Forelimb muscle (tissue), 1 donor: Measurements from ENCODE around the gene BRCA1. TPM values are rescaled to one million over a fixed set of nuclear protein-coding genes. Genes with fewer than 3 reads are reported as not detected.
"Not testable (repeated sequence)": the region's sequence is repeated elsewhere in the genome, so short reads cannot be mapped to it uniquely, and the experiment has no call there.

Experiments
- DNase-seq: peaks from one replicate; pipeline ENCODE4 v3.0.0-alpha.2; 2013; ENCODE audit warnings: low read depth
- polyA plus RNA-seq: library from polyadenylated mRNA; unstranded; fragments of 120-200 nt; gene quantifications from one replicate; pipeline ENCODE4 v1.2.1, GENCODE V29; 2013; ENCODE audit not compliant: insufficient read length

BRCA1 gene
- polyA plus RNA-seq, 1 donor: 8.9 TPM

DNA sequence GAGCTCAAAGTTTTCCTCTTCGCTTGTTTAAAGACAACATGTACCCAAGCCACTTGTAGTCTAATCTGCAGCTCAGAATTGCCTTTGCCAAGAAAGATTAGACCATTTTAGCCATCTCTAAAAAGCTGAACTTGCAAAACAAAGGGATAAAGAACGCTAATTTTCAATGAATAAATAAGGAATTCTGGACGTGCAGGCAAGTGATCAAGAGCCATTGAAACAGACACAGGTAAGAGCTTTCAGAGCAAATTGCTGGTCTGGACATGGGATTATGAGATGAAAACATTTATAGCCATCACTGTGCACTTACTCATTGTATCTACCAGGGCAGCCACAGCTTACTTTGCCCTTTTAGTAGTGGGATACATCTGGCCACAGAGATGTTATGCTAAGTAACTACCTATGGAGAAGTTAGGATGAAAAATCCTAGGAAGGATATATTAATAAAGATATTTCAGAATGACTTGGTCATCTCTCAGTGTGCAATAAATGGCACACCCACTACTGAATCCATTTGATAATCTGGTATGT is 55.7 kb downstream of the BRCA1 start:
- no peak for DNase-seq

DNA sequence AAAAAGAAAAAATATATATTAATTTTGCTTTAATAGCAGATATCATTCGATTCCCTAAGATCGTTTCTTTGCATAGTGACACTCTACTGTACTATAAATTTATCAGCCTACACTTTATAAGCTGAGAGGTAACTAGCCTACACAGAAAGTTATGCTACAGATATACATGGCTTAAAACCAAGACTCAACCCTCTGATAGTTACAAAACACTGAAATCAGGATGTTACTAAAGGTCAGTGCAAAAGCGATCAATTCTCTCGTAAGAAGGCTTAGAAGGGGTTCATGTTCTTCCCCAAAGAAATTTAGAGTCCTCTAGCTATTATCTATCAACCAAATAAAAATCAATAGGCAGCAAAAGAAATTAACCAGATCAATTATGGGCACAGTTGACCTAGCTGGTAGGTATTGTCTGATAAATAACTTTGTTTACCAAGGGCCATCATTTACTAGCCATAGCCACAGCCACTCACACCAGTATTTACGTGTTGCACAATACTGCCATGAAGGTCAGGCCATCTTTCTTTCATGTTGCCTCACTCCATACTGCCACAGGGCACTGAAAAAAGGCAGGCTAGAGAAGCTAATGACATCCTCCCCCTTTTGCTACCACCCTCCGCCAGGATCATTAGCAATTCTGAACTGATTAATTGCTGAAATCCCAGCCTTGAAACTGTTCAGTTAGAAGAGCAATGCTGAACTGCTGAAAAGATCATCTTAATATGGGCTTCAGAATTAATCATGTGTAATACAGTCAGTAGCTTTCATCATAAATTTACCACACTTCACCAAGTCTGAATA is 56.4 kb downstream of the BRCA1 start:
- DNase-seq: no peak

DNA sequence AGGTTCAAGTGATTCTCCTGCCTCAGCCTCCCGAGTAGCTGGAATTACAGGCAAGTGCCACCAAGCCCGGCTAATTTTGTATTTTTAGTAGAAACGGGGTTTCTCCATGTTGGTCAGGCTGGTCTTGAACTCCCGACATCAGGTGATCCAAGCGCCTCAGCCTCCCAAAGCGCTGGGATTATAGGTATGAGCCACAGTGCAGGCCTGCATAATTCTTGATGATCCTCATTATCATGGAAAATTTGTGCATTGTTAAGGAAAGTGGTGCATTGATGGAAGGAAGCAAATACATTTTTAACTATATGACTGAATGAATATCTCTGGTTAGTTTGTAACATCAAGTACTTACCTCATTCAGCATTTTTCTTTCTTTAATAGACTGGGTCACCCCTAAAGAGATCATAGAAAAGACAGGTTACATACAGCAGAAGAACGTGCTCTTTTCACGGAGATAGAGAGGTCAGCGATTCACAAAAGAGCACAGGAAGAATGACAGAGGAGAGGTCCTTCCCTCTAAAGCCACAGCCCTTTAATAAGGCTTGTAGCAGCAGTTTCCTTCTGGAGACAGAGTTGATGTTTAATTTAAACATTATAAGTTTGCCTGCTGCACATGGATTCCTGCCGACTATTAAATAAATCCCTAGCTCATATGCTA is 62.1 kb downstream of the BRCA1 start:
- no peak for DNase-seq

DNA sequence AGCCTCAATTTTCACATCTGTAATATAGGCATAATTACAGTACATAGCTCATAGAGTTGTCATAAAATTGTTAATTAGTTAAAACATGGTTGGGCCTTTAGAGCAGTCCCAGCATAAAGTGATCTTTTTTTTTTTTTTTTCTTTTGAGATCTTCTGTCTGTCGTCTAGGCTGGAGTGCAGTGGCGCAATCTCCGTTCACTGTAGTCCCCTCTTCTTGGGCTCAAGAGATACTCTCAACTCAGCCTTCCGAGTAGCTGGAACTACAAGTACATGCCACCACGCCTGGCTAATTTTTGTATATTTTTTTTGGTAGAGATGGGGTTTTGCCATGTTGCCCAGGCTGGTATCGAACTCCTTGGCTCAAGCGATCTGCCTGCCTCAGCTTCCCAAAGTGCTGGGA is 69.1 kb downstream of the BRCA1 start:
- DNase-seq: no peak

DNA sequence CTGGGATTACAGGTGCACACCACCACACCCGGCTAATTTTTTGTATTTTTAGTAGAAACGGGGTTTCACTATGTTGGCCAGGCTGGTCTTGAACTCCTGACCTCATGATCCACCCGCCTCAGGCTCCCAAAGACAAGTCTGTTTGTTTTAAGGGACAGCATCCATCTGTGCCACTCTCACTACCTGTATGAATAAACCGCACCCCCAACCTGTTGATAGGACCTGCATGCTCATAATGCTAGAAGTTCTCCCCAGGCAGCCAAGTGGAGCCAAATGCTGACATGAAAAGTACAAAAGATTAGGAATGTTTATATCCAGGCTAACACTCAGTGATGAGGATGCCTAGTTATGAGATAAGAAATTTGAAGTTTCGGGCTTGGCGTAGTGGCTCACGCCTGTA is 72.2 kb downstream of the BRCA1 start:
- not testable (repeated sequence) for DNase-seq

DNA sequence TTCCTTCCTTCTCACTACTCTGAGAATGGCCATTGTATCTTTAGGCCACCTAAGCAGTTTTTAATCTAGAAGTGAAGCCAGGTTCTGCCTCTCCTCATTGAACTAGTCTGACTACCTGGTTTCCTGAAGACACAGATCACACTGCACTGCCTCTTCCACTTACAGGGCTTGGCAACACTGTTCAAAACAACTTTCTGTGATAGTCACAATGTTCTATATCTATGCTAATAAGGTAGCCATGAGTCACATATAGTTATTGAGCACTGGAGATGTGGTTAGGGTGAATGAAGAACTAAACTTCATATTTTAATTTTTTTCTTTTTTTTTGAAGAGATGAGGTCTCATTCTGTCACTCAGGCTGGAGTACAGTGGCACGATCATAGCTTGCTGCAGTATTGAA is 73.2 kb downstream of the BRCA1 start:
- no peak for DNase-seq

DNA sequence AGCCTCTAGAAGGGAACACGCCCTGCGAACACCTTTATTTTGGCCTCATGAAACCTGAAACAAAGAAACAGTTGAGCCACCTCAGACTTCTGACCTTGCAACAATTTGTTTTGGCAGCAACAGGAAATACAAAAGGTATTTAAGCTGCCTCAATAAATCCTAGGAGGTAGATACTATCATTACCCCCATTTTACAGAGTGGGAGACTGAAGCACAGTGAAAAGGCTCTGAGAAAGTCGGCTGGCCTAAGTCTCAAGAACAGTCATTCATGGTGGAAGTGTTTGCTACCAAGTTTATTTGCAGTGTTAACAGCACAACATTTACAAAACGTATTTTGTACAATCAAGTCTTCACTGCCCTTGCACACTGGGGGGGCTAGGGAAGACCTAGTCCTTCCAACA is 81.1 kb downstream of the BRCA1 start:
- no peak for DNase-seq

DNA sequence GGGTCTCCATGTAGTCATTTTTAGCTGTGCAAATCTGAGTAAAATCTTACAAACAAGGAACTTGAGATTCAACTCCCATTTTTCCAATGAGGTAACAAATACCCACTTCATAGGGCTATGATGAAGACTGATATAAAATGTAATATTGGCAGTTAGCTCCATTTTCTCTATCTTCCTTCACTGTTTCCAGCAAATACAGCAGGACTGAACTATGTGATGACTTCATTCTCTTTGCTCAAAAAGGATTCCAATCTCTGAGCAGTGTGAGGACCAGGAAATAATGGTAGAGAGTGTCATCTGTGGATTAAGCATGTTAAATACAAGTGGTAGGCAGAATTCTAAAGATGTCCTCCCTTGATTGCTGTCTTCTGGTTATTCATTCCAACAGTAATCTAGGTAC is 81.9 kb downstream of the BRCA1 start:
- DNase-seq: no peak

DNA sequence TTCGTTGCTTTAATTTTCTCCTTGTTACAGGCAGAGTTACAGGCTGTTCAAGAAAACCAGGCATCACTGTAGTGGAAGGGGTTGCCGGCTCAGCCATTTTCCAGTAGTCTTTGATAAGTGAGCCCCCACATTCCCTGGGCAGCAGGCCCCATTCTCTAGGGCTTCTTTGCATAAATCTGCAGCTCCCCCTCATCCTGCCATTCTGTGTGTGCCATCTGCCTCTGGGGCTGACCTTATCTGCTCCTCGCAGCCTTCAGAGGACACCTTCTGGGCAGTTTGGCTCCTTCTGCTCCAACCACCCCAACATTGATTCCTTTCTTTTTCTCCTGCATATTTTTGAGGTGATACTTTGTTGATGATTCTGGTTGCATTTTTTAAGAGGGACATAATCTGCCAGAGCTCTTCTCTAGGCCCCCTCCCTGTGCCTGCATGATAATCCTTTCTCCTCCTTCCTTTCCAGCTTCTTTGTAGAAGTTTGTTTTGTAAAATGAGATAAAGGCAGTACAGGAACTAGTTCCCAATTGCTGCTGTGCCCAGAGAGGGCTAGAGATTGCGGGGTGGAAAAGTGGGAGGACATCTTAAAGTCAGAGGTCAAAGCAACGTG is 83.0 kb downstream of the BRCA1 start:
- no peak for DNase-seq

DNA sequence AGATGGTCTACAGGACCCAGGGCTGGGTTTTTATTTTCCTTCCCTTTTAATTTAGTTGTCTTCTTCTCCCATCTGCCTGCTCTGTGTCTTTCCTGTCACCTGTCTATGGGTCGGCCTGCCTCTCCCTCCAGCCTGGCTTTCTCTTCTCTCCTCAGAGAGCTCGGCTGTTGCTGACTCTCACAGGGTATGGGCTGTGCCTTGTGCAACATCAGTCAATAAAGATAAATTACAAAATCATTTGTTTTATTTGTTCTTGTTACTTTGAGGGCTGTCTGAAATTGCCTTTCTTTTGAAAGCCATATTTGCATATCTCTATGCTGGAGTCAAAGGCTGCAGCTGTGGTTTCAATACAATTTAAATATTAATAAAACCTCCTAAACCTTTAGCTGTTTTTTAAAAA is 84.5 kb downstream of the BRCA1 start:
- no peak for DNase-seq

DNA sequence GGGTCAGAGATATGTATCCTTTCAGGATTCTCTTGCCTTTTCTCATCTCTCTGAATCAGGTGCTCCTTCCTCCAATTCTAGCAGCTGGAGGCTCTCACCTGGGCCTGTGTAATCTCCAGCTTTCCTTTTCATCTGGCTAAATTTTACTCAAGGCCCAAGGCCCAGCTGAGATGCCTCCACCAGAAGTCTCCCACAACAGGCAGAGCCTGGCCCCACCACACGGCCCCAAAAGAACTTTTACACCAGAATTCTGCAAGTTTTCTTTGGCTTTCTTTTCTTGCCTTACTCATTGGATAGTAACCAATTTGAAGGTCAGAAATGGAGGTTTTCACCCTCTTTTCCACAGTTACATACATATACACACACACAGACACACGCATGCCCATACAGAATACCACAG is 85.5 kb downstream of the BRCA1 start:
- no peak for DNase-seq

DNA sequence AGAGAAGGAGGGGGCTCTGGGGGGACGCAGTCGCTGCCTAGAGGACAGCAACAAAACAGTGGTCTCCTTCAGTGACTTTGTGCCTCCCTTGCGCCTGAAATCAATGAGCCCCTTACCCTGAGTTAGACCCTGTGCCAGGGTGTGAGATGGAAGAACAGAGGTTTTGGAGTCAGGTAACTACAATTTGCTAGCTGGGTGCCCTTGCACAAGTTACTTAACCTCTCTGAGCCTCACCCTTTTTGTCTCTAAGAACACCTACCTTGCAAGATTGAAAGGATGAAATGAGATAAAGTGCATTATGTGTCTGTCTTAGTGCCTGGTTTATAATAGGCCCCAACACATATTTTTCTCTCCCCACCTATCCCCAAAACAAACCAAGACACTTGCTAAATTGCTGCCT is 90.3 kb downstream of the BRCA1 start:
- DNase-seq: no peak

DNA sequence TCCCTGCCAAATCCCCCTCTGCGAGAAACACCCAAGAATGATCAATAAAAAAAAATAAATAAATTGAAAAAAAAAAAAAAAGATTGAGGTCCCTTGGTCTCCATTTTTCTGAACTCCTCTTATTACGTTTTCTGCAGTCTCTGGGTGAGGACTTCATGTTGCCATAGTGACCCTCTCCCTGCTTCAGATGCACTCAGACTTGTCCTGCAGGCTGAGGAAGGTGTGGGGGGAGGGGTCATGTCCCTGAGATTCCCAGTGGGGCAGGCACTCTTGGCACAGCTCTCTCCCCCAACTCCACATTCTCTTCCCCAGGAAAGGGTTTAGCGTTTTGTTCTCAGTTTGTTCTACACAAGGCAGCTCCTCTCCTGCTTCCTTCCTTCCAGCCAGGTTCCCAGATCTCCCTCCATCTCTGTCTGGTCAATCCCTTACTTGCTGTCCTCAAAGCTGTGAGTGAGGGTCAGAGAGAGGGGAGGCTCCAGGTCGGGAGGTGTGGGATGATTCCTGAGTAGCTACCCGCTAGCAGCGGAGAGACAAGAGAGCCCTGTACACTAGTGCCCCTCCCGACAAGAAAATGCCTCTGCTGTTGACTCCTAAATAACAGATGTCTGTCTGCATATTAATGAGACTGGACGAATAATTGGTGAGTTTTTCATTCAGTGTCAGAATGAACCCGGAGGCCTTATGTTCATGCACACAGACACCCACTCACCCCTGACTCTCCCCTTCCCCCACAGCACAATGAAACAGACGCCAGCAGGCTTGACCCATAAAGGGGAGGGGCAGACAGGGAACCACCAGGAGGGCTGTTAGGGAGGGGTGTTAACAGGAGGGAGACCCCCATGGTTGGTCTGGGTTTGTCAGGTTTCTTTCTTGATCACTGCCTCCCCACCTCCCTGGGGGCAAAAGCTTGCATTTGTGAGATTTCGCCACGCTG is 90.9 kb downstream of the BRCA1 start:
- no peak for DNase-seq

DNA sequence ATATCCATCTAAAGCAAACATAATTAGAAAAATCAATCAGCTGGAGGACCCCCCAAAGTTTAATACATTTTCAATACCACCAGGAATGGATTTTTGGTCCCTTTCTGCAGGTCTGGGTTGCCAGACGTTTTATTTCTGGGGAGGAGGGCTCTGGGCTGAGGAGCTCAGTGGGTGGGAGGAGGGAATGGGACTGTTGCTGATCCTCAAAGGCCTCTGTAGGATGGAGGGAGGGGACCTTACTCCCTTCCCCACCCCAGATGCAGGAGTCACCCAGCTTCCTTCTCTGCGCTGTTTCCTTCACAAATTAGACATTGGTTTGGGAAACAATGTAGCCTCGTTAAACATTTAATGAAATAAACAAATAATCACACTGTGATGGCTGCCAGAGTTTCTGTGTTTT is 93.5 kb downstream of the BRCA1 start:
- DNase-seq: no peak

DNA sequence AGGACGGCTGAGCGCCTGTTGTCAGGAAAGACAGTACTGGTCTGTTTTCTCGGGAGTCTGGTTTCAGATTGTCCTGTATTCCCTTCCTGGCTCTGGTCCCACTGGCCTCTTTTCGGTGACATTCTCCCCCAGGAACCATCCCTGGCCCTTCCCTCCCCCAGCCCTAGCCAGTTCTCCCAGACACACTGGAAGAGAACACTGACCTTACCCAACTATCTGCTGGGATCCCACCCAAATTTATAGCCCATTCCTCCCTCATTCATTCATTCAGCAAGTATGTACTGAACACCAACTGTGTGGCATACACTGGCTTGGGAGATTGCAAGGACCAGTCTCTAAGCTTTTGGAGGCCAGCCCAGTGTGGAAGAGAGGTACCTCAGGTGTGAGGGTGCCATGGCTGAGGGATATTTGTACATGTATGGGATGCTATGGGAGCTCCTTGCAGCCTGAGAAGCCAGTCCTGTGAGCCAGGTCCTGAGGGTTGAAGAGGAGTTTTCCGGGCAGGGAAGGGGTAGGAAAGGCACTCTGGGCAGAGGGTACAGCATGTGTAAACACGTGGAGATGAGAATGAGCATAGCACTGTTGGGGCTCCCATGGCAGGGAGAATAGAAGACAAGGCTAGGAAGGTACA is 94.9 kb downstream of the BRCA1 start:
- DNase-seq: no peak

DNA sequence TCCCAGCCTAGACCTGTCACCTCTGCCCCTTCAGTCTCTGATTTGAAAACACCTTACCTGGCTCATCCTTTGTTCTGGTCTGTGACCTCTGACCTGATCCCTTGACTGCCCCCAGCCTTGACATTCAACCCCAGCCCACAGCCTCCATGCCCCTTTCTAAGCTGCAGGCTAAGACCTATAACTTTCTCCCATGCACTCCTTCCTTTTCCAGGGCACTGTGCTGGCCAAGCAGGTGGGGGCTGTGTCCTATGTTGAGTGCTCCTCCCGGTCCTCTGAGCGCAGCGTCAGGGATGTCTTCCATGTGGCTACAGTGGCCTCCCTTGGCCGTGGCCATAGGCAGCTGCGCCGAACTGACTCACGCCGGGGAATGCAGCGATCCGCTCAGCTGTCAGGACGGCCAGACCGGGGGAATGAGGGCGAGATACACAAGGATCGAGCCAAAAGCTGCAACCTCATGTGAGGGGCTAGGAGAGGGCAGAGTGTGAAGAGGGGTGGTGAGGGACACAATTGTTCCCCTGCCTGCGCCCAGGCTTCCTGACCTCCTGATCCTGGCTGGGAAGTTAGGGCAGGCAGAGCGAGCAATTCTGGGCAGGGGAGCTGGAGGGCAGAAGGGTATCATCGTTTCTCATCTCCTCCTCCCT is 96.8 kb downstream of the BRCA1 start:
- DNase-seq: no peak

DNA sequence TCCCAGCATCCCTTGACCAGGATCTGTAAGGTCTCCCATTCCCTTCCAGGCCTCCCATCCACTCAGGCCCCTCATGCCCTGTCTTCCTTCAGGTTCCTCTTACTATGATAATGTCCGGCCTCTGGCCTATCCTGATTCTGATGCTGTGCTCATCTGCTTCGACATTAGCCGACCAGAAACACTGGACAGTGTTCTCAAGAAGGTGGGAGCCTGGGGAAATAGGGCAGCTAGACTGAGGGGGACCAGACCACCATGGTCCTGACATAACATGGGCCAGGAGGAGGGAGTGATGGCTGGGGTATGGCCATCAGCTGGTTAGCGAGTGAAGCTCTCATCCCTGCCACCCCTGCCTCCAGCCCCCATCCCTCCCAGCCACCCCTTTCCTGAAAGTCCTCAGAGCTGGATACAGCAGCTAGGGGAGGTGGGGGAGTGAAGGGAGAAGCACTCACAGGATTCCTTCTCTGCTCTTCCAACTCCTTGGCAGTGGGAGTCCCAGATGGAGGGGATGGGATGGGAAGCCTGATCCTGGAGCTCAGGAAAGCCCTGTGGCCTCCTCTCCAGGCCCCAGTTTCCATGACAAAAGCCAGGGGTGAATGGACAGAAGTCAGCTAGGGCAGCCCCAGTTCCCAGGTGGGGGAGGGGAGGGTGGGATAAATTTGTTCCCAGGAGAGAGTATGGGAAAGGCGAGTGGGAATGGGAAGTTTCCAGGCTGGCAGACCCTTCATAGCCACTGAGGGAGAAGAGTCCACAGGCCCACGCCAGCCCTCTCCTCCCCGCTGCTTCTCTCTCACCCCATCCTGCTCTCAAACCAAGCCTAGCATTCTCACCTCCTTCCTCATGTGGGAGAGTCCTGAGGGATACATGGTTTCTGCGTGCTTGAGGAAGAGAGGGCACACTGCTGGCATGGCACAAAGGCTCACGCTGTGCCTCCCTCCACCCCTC is 97.8 kb downstream of the BRCA1 start:
- DNase-seq: no peak

DNA sequence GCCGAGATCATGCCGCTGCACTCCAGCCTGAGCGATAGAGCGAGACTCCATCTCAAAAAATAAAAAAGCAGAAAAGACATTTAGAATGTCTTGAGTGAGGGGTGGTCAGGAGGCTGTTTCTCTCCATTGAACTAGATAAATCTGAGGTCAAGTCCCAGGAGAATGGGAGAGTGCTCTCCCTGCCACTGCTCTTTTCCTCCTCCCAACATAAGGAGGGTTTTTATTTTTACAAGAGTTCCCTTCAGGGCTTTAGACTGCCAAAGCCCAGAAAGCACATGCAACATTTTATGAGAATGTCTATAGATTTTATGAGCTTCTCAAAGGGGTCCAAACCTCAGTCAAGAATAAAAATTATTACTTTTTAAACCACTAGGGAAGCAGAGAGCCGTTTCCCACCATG is 98.6 kb downstream of the BRCA1 start:
- no peak for DNase-seq

DNA sequence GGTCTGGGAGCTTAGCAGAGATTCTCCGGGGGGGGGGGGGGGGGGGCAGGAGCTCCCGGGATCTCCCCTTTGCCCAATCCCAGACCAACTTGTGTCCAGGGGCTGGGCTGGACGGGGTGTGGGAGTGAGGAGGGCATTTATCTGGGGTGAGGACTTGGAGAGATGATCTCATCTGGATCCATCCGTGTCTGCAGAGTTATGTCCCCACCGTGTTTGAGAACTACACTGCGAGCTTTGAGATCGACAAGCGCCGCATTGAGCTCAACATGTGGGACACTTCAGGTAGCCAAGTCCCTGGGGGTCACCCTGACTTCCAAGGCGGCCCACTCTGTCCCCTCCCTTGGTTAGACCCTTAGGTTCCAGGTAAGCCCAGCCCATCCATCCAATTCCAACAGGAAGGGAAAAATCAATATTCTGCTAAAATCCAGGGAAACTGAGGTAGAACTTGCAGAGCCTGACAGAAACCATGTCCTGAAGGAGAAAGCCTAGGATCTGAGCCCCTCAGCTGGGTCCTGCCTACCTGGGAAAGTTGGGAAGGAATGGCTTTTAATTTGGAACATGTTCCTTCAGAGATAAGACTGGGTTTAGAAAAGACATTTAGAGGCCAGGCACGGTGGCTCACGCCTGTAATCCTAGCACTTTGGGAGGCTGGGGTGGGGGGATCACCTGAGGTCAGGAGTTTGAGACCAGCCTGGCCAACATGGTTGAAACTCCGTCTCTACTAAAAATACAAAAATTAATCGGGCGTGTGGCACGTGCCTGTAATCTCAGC is 99.2 kb downstream of the BRCA1 start:
- DNase-seq: no peak
